SU-DHL-6 (cell line): ENCODE data around the gene CREG1.

Experiments used
- H2AFZ ChIP-seq: fragments of 200-600 bp; sonication (generic); 2 replicates; pipeline ENCODE4 v1.6.1; 2014; ENCODE audit warnings: low read depth, mild to moderate bottlenecking, moderate library complexity, mixed read lengths, antibody characterized with exemption, low read length; ENCODE audit not compliant: severe bottlenecking
- H3F3A ChIP-seq: fragments of 200-600 bp; shearing (Covaris generic); 2 replicates; pipeline ENCODE4 v1.6.0; 2016; ENCODE audit warnings: antibody characterized with exemption, mild to moderate bottlenecking; ENCODE audit not compliant: insufficient read depth
- H3K27ac ChIP-seq: fragments of 200-600 bp; sonication (generic); 2 replicates; pipeline ENCODE4 v1.5.1; 2016; ENCODE audit warnings: low read depth, mild to moderate bottlenecking, low read length, moderate library complexity, mixed read lengths
- H3K27me3 ChIP-seq: fragments of 200-600 bp; sonication (generic), shearing (Covaris generic); 2 replicates; pipeline ENCODE4 v1.6.0; 2014; ENCODE audit warnings: mild to moderate bottlenecking, low read length
- H3K36me3 ChIP-seq: fragments of 200-600 bp; sonication (generic); 2 replicates; pipeline ENCODE4 v1.6.1; 2014; ENCODE audit warnings: mild to moderate bottlenecking, low read length, mixed read lengths
- H3K4me2 ChIP-seq: fragments of 300-600, 200-600 bp; shearing (Covaris generic), sonication (generic); 2 replicates; pipeline ENCODE4 v1.6.0; 2014; ENCODE audit warnings: low read length, low read depth, mild to moderate bottlenecking; ENCODE audit not compliant: poor library complexity, severe bottlenecking
- H3K4me3 ChIP-seq: fragments of 200-600 bp; sonication (generic); 2 replicates; pipeline ENCODE4 v1.5.1; 2014; ENCODE audit warnings: antibody characterized with exemption, low read length, mild to moderate bottlenecking, mixed read lengths; ENCODE audit not compliant: insufficient read depth, poor library complexity, severe bottlenecking
- H3K79me2 ChIP-seq: fragments of 200-600 bp; sonication (generic); 2 replicates; pipeline ENCODE4 v1.6.1; 2014; ENCODE audit warnings: mild to moderate bottlenecking, low read length, moderate library complexity; ENCODE audit not compliant: insufficient read depth
- H3K9ac ChIP-seq: fragments of 200-600 bp; sonication (generic); 2 replicates; pipeline ENCODE4 v1.7.0; 2014; ENCODE audit warnings: mild to moderate bottlenecking, low read length
- H3K9me2 ChIP-seq: fragments of 200-600 bp; sonication (generic); replicated peaks from 2 replicates; pipeline ENCODE4 v1.6.1; 2014; ENCODE audit warnings: low read length; ENCODE audit not compliant: insufficient read depth
- H3K9me3 ChIP-seq: fragments of 200-600 bp; sonication (generic); 2 replicates; pipeline ENCODE4 v1.6.1; 2014; ENCODE audit warnings: low read length, mixed read lengths; ENCODE audit not compliant: insufficient read depth
- H4K20me1 ChIP-seq: fragments of 200-600 bp; sonication (generic); 2 replicates; pipeline ENCODE4 v1.6.1; 2014; ENCODE audit warnings: low read depth, mild to moderate bottlenecking, antibody characterized with exemption, low read length, moderate library complexity, mixed read lengths
- EZH2phosphoT487 ChIP-seq: fragments of 200-600 bp; sonication (generic), shearing (Covaris generic); conservative IDR thresholded peaks from 2 replicates; pipeline ENCODE4 v1.6.1; 2018; ENCODE audit warnings: mild to moderate bottlenecking, antibody characterized with exemption, low read length, moderate library complexity, mixed read lengths
- TF ChIP-seq, protein P1 (sequence below): fragments of 200-600 bp; sonication (generic); IDR thresholded peaks from one replicate; pipeline ENCODE4 v1.5.1; 2017; ENCODE audit warnings: antibody characterized with exemption, mild to moderate bottlenecking, low read length, moderate library complexity; ENCODE audit not compliant: insufficient read depth, poor library complexity, severe bottlenecking

Gene CREG1

DNA sequence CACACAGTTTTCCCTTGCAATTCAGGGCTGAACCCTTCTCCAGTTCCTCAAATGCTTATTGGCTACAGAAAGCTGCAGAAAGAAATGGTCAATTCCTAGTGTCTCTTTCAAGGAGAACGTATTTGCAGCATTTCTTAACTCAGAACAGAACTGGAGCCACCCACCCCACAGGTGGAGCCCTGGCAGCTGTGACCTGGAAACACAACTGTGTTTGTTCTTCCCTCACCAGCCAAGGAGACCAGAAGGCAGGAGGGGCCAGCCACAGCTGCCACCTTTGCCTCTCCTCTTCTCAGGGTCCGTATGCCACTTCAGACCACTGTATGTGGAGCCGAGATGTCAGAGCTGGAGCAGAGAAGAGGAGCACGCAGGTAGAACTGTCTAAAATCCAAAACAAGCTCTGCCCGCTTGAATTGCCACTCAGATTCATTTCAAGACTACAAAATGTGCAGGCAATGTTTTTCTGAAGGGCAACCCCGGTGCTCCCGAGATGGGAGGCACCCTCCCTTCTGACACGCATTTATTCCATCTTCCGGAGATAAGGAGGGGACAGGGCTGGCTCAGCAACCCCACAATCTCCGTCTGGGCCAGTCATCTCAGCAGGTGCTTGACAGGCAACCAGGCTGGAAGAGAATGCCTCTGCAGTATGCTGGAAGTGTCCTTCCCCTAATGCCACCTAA lies 51.9 kb downstream of the CREG1 start:
- H3K4me3 ChIP-seq: no peak overlapping the region
- no peaks in the 10 kb centered on the region for H3K9me2 ChIP-seq
- no peaks in the 10 kb centered on the region for H3K27me3 ChIP-seq
- H3F3A ChIP-seq: no peaks in the 10 kb centered on the region
- H3K36me3 ChIP-seq: no peaks in the 10 kb centered on the region
- no peak overlapping the region for H3K4me2 ChIP-seq
- H3K9ac ChIP-seq: no peak overlapping the region
- no peaks in the 10 kb centered on the region for H3K9me3 ChIP-seq
- TF ChIP-seq, protein P1, sequence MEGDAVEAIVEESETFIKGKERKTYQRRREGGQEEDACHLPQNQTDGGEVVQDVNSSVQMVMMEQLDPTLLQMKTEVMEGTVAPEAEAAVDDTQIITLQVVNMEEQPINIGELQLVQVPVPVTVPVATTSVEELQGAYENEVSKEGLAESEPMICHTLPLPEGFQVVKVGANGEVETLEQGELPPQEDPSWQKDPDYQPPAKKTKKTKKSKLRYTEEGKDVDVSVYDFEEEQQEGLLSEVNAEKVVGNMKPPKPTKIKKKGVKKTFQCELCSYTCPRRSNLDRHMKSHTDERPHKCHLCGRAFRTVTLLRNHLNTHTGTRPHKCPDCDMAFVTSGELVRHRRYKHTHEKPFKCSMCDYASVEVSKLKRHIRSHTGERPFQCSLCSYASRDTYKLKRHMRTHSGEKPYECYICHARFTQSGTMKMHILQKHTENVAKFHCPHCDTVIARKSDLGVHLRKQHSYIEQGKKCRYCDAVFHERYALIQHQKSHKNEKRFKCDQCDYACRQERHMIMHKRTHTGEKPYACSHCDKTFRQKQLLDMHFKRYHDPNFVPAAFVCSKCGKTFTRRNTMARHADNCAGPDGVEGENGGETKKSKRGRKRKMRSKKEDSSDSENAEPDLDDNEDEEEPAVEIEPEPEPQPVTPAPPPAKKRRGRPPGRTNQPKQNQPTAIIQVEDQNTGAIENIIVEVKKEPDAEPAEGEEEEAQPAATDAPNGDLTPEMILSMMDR: no peak
- TF ChIP-seq EZH2phosphoT487: no peak
- H4K20me1 ChIP-seq: no peaks in the 10 kb centered on the region
- peak overlapping the region; percentile 12 for H2AFZ ChIP-seq
- H3K79me2 ChIP-seq: no peaks in the 10 kb centered on the region
- H3K27ac ChIP-seq: no peak overlapping the region

DNA sequence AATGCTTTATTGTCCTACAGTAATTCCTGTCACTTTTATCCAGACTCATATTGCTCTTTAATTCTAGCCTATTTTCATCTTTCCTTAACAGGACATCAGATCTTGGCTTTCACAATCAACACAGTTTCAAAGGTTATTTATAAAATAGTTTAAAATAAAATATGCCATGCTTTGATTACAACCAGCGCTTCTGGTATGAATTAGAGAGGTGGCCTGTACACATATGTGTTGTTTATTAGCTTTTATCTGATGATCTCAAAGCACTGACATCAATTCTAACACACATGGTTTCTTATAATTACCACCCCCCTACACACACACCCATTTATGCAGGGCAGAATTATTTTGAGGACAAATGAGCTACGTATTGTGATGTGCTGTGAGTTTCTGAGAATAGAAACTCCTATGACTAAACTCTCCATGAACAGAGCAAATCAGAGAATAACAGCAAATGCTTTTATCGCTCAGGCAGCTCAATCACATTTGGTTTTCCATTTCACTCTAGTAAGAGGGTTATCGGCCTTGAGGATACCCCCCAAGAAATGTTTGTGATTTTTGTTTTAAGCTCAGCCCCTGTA lies 53.2 kb downstream of the CREG1 start:
- Histone ChIP-seq H3K9me2 (no peaks in the 10 kb centered on the region), H3K4me3 (peak overlapping the region; percentile 6), H3K27ac (peak overlapping the region; percentile 56), H3K4me2 (peak overlapping the region; percentile 62), H3F3A (no peaks in the 10 kb centered on the region), H4K20me1 (no peaks in the 10 kb centered on the region), H3K9me3 (no peaks in the 10 kb centered on the region), H2AFZ (peak overlapping the region; percentile 58), H3K9ac (peak overlapping the region; percentile 14; the same call in 1 of the 2 replicates), H3K36me3 (no peaks in the 10 kb centered on the region), H3K27me3 (no peaks in the 10 kb centered on the region), H3K79me2 (no peaks in the 10 kb centered on the region)
- TF ChIP-seq EZH2phosphoT487: no peak
- TF ChIP-seq, protein P1: no peak

DNA sequence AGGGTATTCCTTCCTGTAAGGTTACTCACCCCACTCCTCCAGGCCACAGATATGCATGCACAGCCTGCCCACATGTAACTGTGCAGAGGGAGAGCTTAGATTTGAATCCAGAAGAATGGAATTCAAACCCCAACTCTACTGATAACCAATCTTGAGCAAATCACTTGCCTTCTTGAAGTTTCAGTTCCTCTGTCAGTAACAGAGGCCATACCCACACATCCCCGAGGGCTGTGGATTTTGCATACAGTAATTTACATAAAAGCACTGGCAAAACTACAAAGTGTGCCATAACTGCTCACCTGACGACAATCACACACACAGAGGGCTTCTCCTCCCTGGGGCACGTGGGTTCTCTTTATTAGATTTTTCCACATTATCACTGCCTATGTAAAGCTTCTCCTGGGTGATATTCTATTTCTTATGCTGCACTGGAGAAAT lies 53.9 kb downstream of the CREG1 start:
- H3K4me2 ChIP-seq: peak overlapping the region; percentile 62
- TF ChIP-seq, protein P1: no peak
- TF ChIP-seq EZH2phosphoT487: no peak

More for the DNA sequence above, 53.9 kb downstream of the CREG1 start:
- Histone ChIP-seq H2AFZ (peak overlapping the region; percentile 58), H3K9me2 (no peaks in the 10 kb centered on the region), H3K27ac (peak overlapping the region; percentile 56), H4K20me1 (no peaks in the 10 kb centered on the region), H3K27me3 (no peaks in the 10 kb centered on the region), H3K4me3 (peak overlapping the region; percentile 36), H3F3A (no peaks in the 10 kb centered on the region), H3K36me3 (no peaks in the 10 kb centered on the region), H3K9me3 (no peaks in the 10 kb centered on the region), H3K79me2 (no peaks in the 10 kb centered on the region), H3K9ac (peak overlapping the region; percentile 14; the same call in 1 of the 2 replicates)
